ENCODE measurements around the gene MROH7.

DNA sequence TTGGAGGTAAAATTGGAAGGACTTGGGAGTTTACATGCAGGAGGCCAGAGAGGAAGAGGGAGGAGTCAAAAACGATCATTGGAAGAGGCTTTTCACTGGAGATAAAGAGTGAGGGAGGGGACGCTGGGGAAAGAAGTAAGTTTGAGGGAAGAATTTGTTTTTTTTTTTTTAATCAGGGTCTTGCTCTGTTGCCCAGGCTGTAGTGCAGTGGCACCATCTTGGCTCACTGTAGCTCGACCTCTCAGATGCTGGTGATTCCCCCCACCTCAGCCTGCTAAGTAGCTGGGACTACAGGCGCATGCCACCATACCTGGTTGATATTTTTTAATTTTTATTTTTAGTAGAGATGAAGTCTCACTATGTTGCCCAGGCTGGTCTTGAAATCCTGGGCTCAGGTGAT, 1.2 kb upstream of the MROH7 start:
- TF ChIP-seq, protein P1, sequence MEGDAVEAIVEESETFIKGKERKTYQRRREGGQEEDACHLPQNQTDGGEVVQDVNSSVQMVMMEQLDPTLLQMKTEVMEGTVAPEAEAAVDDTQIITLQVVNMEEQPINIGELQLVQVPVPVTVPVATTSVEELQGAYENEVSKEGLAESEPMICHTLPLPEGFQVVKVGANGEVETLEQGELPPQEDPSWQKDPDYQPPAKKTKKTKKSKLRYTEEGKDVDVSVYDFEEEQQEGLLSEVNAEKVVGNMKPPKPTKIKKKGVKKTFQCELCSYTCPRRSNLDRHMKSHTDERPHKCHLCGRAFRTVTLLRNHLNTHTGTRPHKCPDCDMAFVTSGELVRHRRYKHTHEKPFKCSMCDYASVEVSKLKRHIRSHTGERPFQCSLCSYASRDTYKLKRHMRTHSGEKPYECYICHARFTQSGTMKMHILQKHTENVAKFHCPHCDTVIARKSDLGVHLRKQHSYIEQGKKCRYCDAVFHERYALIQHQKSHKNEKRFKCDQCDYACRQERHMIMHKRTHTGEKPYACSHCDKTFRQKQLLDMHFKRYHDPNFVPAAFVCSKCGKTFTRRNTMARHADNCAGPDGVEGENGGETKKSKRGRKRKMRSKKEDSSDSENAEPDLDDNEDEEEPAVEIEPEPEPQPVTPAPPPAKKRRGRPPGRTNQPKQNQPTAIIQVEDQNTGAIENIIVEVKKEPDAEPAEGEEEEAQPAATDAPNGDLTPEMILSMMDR (IDR thresholded peaks at IDR 0.05; ENCODE audit: poor library complexity): no peak
- TF ChIP-seq EZH2 (IDR thresholded peaks at IDR 0.05; ENCODE audit: borderline replicate concordance): no peak
